ENCODE measurements around the gene PLXNC1. TPM values are rescaled to one million over a fixed set of nuclear protein-coding genes. Genes with fewer than 3 reads are reported as not detected.

Gene PLXNC1
- total and polyA plus RNA-seq, 2 donors (not counting 1 experiment from before 2014, with no cell fraction given) = 9.7 to 33.6 TPM

DNA sequence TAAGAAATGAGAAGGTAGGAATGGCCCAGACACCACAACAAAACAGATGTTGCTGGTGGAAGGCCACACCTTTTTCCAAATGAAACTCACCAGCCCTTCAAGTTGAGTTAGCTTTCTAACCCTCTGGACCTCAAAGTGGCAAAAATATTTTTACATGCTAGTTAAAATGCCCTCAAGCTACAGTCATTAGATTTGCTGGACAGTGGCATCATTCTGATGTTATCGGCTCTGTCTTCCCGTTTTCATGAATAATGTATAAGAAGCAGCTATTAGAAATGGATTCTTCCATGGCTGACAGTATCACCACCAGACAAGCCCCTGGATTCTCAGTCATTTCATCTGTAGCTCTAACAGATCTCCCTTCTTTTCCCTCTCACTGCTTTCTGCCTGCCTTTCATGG is 37.1 kb upstream of the PLXNC1 start:
- DNase-seq = no peak
- Mint-ChIP-seq H3K9me3 (ENCODE audit: insufficient read depth) (no peaks in the 10 kb centered on the region), H3K4me3 (no peak overlapping the region), H3K4me1 (no peaks in the 10 kb centered on the region), H3K27ac (no peak overlapping the region), H3K27me3 (peaks cover 13% of the 10 kb centered on the region)
- H4K20me1 ChIP-seq (ENCODE audit: control insufficient read depth, insufficient read depth, low read length, poor library complexity, severe bottlenecking) = no peaks in the 10 kb centered on the region
- no peaks in the 10 kb centered on the region for H3K9me3 ChIP-seq (ENCODE audit: control extremely low read depth in 1 of 3, control insufficient read depth in 2 of 3, insufficient read depth in 1 of 3, low read length in 2 of 3)
- no peak for ATAC-seq (ENCODE audit: low read depth)
- ChIA-PET POLR2A (no interaction called here), CTCF (interaction anchor here (0.5 to 2.2 kb wide), 2 partner anchors 9 to 414 kb away, joined by 3 to 17 read pairs; no protein-coding TSS in a partner anchor)
- intact Hi-C loops (cut with micrococcal nuclease) = no loop called here
- no CpG with 5 or more reads among the region's 2 CpGs for WGBS (ENCODE audit: insufficient coverage)
- no peak overlapping the region for H2AFZ ChIP-seq (ENCODE audit: insufficient read depth, low read depth, low read length, poor library complexity, severe bottlenecking)
- H3K27me3 ChIP-seq (replicated peaks in 1 of 4; ENCODE audit: control extremely low read depth in 1 of 4, control insufficient read depth in 3 of 4, insufficient read depth in 4 of 4, low read length in 3 of 4) = no peaks in the 10 kb centered on the region
- no peak for TF ChIP-seq EZH2 (IDR thresholded peaks at IDR 0.05; ENCODE audit: borderline replicate concordance, insufficient read depth, low read depth, low read length, poor library complexity, severe bottlenecking)
- TF ChIP-seq, protein P1, sequence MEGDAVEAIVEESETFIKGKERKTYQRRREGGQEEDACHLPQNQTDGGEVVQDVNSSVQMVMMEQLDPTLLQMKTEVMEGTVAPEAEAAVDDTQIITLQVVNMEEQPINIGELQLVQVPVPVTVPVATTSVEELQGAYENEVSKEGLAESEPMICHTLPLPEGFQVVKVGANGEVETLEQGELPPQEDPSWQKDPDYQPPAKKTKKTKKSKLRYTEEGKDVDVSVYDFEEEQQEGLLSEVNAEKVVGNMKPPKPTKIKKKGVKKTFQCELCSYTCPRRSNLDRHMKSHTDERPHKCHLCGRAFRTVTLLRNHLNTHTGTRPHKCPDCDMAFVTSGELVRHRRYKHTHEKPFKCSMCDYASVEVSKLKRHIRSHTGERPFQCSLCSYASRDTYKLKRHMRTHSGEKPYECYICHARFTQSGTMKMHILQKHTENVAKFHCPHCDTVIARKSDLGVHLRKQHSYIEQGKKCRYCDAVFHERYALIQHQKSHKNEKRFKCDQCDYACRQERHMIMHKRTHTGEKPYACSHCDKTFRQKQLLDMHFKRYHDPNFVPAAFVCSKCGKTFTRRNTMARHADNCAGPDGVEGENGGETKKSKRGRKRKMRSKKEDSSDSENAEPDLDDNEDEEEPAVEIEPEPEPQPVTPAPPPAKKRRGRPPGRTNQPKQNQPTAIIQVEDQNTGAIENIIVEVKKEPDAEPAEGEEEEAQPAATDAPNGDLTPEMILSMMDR (IDR thresholded peaks at IDR 0.05) = no peak
- no peak overlapping the region for H3K27ac ChIP-seq (ENCODE audit: low read length in 2 of 2)
- no peak overlapping the region for H3K9ac ChIP-seq (ENCODE audit: low read length)
- H3K79me2 ChIP-seq (ENCODE audit: control insufficient read depth, insufficient read depth, low read length) = no peaks in the 10 kb centered on the region
- H3K4me2 ChIP-seq (replicated peaks; ENCODE audit: low read depth, low read length, poor library complexity, severe bottlenecking) = no peak overlapping the region
- no peaks in the 10 kb centered on the region for H3K4me1 ChIP-seq (ENCODE audit: control insufficient read depth in 2 of 2, insufficient read depth in 2 of 2, low read length in 2 of 2)
- H3K36me3 ChIP-seq (replicated peaks in 1 of 2; ENCODE audit: control extremely low read depth in 1 of 2, control insufficient read depth in 1 of 2, extremely low read depth in 1 of 2, insufficient read depth in 2 of 2, low read length in 1 of 2) = no peaks in the 10 kb centered on the region
- H3K4me3 ChIP-seq (ENCODE audit: control extremely low read depth in 1 of 5, extremely low read depth in 1 of 5, insufficient read depth in 1 of 5, low read depth in 2 of 5, low read length in 4 of 5) = no peak overlapping the region

DNA sequence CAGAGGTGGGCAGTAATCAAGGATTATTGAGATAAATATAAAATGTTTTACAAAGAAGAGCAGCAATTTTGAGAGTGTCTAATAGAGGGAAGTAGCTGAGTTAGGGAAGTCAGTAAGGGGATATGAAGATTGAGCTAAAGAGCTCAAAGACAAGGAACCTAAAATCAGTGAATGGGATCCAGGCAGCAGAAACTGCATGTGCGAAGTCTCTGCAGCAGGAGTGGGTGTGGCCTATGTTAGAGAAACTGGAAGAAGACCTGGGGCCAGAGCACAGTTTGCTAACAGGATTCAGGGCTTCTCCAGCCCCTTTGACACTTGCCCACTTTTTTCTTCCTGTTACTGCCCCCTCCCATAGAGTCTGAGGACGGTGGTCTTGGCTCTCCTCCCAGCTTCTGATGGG is 36.3 kb upstream of the PLXNC1 start:
- H3K36me3 ChIP-seq (replicated peaks in 1 of 2; ENCODE audit: control extremely low read depth in 1 of 2, control insufficient read depth in 1 of 2, extremely low read depth in 1 of 2, insufficient read depth in 2 of 2, low read length in 1 of 2) = no peaks in the 10 kb centered on the region
- H3K4me2 ChIP-seq (replicated peaks; ENCODE audit: low read depth, low read length, poor library complexity, severe bottlenecking) = no peak overlapping the region
- Mint-ChIP-seq H3K4me3 (no peak overlapping the region), H3K4me1 (no peaks in the 10 kb centered on the region), H3K9me3 (ENCODE audit: insufficient read depth) (no peaks in the 10 kb centered on the region), H3K27ac (no peak overlapping the region), H3K27me3 (peaks cover 9% of the 10 kb centered on the region)
- DNase-seq (no peak), ATAC-seq (ENCODE audit: low read depth) (no peak)
- intact Hi-C loops (cut with micrococcal nuclease) = no loop called here
- POLR2A ChIA-PET = no interaction called here
- no peak overlapping the region for H3K27ac ChIP-seq (ENCODE audit: low read length in 2 of 2)
- no peaks in the 10 kb centered on the region for H3K9me3 ChIP-seq (ENCODE audit: control extremely low read depth in 1 of 3, control insufficient read depth in 2 of 3, insufficient read depth in 1 of 3, low read length in 2 of 3)
- H3K9ac ChIP-seq (ENCODE audit: low read length) = no peak overlapping the region
- H3K79me2 ChIP-seq (ENCODE audit: control insufficient read depth, insufficient read depth, low read length) = no peaks in the 10 kb centered on the region
- H4K20me1 ChIP-seq (ENCODE audit: control insufficient read depth, insufficient read depth, low read length, poor library complexity, severe bottlenecking) = no peaks in the 10 kb centered on the region
- WGBS (ENCODE audit: insufficient coverage) = 43% methylated on average over 1 of the region's 2 CpGs
- CTCF ChIA-PET = interaction anchor here (1.1 to 2.2 kb wide), 2 partner anchors 10 to 609 kb away, joined by 4 to 17 read pairs; no protein-coding TSS in a partner anchor
- H3K4me3 ChIP-seq (ENCODE audit: control extremely low read depth in 1 of 5, extremely low read depth in 1 of 5, insufficient read depth in 1 of 5, low read depth in 2 of 5, low read length in 4 of 5) = no peak overlapping the region
- no peaks in the 10 kb centered on the region for H3K4me1 ChIP-seq (ENCODE audit: control insufficient read depth in 2 of 2, insufficient read depth in 2 of 2, low read length in 2 of 2)
- H2AFZ ChIP-seq (ENCODE audit: insufficient read depth, low read depth, low read length, poor library complexity, severe bottlenecking) = no peak overlapping the region
- no peaks in the 10 kb centered on the region for H3K27me3 ChIP-seq (replicated peaks in 1 of 4; ENCODE audit: control extremely low read depth in 1 of 4, control insufficient read depth in 3 of 4, insufficient read depth in 4 of 4, low read length in 3 of 4)
- TF ChIP-seq, protein P1 (IDR thresholded peaks at IDR 0.05) = no peak
- TF ChIP-seq EZH2 (IDR thresholded peaks at IDR 0.05; ENCODE audit: borderline replicate concordance, insufficient read depth, low read depth, low read length, poor library complexity, severe bottlenecking) = no peak

All from B cell (primary cell).